ENCODE data around the gene POLN. TPM values are rescaled to one million over a fixed set of nuclear protein-coding genes. Genes with fewer than 3 reads are reported as not detected.

The POLN gene
- total and polyA plus RNA-seq, 2 donors from 2014 or later, result 1.3 to 3.8 TPM

DNA sequence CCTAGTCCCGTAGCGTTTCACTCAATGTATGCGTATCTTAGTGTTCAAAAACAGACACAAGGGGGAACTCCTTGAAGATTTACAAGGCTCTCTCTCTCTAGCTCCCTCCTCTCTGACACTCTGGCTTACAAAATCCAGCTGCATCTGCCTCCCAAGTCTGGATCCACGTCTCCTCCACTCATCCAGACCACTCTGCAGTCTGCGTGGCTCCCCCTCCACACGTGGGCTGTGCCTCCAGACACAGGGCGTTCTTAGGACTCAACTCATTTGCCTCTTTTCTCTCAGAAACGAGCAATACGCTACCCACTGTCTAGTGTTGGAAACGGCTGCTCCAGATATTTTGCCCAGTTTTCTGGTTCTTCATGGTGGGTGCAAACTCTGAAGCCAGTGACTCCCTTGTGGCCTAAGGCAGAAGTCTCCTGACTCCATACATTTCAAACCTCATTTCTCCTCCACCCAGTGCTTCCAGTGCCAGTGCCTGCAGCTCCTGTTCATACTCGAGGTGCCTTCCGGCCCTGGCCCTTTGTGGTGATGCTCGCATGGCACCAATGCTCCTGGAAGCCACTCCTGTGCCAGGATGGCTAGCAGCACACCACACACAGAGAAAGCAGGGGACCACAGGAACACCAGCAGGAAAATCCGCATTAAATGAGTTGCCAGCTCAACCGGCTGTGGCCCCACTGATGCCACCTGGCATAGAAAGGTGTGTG is 158.7 kb downstream of the POLN start:
- no peak overlapping the region for H3K4me3 ChIP-seq (ENCODE audit: low read length in 3 of 3)
- no peaks in the 10 kb centered on the region for H3K4me1 ChIP-seq (ENCODE audit: control insufficient read depth in 2 of 3, insufficient read depth in 2 of 3, low read depth in 1 of 3, low read length in 3 of 3)
- FAIRE-seq (no peak), DNase-seq (peak in 2 of 5 donors; percentile 8 to 49)
- no peak overlapping the region for H3K9ac ChIP-seq (ENCODE audit: low read length in 3 of 3)
- no peak overlapping the region for H3K27ac ChIP-seq (ENCODE audit: low read depth in 2 of 2, low read length in 2 of 2)
- H3K9me3 ChIP-seq (ENCODE audit: control insufficient read depth in 2 of 3, insufficient read depth in 1 of 3, low read length in 3 of 3), result no peaks in the 10 kb centered on the region
- intact Hi-C loops (cut with DNase I), result no loop called here
- H3K36me3 ChIP-seq (ENCODE audit: control insufficient read depth in 2 of 3, insufficient read depth in 3 of 3, low read length in 3 of 3), result no peaks in the 10 kb centered on the region
- TF ChIP-seq, protein P1, sequence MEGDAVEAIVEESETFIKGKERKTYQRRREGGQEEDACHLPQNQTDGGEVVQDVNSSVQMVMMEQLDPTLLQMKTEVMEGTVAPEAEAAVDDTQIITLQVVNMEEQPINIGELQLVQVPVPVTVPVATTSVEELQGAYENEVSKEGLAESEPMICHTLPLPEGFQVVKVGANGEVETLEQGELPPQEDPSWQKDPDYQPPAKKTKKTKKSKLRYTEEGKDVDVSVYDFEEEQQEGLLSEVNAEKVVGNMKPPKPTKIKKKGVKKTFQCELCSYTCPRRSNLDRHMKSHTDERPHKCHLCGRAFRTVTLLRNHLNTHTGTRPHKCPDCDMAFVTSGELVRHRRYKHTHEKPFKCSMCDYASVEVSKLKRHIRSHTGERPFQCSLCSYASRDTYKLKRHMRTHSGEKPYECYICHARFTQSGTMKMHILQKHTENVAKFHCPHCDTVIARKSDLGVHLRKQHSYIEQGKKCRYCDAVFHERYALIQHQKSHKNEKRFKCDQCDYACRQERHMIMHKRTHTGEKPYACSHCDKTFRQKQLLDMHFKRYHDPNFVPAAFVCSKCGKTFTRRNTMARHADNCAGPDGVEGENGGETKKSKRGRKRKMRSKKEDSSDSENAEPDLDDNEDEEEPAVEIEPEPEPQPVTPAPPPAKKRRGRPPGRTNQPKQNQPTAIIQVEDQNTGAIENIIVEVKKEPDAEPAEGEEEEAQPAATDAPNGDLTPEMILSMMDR (IDR thresholded peaks at IDR 0.05; ENCODE audit: borderline replicate concordance, extremely low read depth, insufficient read depth), result no peak
- H3K27me3 ChIP-seq (ENCODE audit: control insufficient read depth, insufficient read depth, low read length), result no peaks in the 10 kb centered on the region

DNA sequence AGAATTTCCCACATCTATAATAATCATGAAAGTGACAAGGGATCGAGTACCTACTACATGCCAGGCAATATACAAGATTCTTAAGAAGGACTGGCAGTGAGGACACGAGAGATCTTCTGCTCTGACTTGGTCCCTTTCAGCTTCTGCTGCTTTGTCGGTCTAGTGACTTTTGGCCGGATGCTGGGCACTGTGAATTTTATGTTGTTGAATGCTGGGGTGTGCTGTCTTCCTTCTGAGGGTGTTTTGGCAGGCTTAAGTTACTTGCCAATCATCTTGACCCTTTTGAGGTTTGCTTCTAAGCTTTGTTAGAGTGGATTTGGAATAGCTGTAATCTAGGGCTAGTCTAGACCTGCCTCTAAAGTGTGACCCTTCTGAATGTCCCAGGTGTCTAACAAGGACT is 159.3 kb downstream of the POLN start:
- DNase-seq (no peak), FAIRE-seq (no peak)
- Histone ChIP-seq H3K27ac (ENCODE audit: low read depth in 2 of 2, low read length in 2 of 2) (no peak overlapping the region), H3K36me3 (ENCODE audit: control insufficient read depth in 2 of 3, insufficient read depth in 3 of 3, low read length in 3 of 3) (no peaks in the 10 kb centered on the region), H3K27me3 (ENCODE audit: control insufficient read depth, insufficient read depth, low read length) (no peaks in the 10 kb centered on the region), H3K9ac (ENCODE audit: low read length in 3 of 3) (no peak overlapping the region), H3K4me3 (ENCODE audit: low read length in 3 of 3) (no peak overlapping the region), H3K4me1 (ENCODE audit: control insufficient read depth in 2 of 3, insufficient read depth in 2 of 3, low read depth in 1 of 3, low read length in 3 of 3) (no peaks in the 10 kb centered on the region), H3K9me3 (ENCODE audit: control insufficient read depth in 2 of 3, insufficient read depth in 1 of 3, low read length in 3 of 3) (no peaks in the 10 kb centered on the region)
- intact Hi-C loops (cut with DNase I), result no loop called here
- TF ChIP-seq, protein P1 (IDR thresholded peaks at IDR 0.05; ENCODE audit: borderline replicate concordance, extremely low read depth, insufficient read depth), result no peak

DNA sequence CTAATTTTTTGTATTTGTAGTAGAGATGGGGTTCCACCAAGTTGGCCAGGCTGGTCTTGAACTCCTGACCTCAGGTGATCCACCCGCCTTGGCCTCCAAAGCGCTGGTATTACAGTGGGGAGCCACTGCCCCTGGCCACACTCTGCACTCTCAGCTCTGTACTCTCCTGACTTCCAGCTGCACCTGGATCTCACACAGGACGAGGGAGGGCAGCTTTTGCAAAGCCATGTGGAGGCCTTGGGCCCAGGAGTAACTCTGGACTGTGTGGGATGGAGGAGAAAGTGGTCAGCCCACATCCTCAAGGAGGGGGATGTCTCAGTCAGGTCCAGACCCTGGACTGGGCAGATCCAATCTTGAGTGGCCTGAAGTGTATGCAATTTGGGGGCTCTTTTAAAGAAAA is 159.8 kb downstream of the POLN start:
- Histone ChIP-seq H3K27me3 (ENCODE audit: control insufficient read depth, insufficient read depth, low read length) (no peaks in the 10 kb centered on the region), H3K9me3 (ENCODE audit: control insufficient read depth in 2 of 3, insufficient read depth in 1 of 3, low read length in 3 of 3) (no peaks in the 10 kb centered on the region), H3K4me3 (ENCODE audit: low read length in 3 of 3) (no peak overlapping the region), H3K27ac (ENCODE audit: low read depth in 2 of 2, low read length in 2 of 2) (no peak overlapping the region), H3K36me3 (ENCODE audit: control insufficient read depth in 2 of 3, insufficient read depth in 3 of 3, low read length in 3 of 3) (no peaks in the 10 kb centered on the region), H3K4me1 (ENCODE audit: control insufficient read depth in 2 of 3, insufficient read depth in 2 of 3, low read depth in 1 of 3, low read length in 3 of 3) (no peaks in the 10 kb centered on the region), H3K9ac (ENCODE audit: low read length in 3 of 3) (no peak overlapping the region)
- TF ChIP-seq, protein P1 (IDR thresholded peaks at IDR 0.05; ENCODE audit: borderline replicate concordance, extremely low read depth, insufficient read depth), result no peak
- intact Hi-C loops (cut with DNase I), result no loop called here
- FAIRE-seq, result no peak
- peak in 2 of 5 donors; percentile 7 to 30 for DNase-seq
